H9 (cell line): ENCODE results near the gene PARVB. TPM values are rescaled to one million over a fixed set of nuclear protein-coding genes. Genes with fewer than 3 reads are reported as not detected.
A peak's percentile ranks its signal among the peaks of the same experiment; 100 is the strongest.

ENCODE experiments used
- DNase-seq: peaks from one replicate; pipeline ENCODE4 v3.0.0-alpha.2; 2017
- H2AFZ ChIP-seq: one replicate; pipeline ENCODE4 v1.6.1; 2013; ENCODE audit warnings: mild to moderate bottlenecking, low read length, control low read depth, moderate library complexity
- H2AK5ac ChIP-seq: 2 replicates; pipeline ENCODE4 v1.6.1; 2013; ENCODE audit warnings: low read length, control low read depth, mixed read lengths; ENCODE audit not compliant: insufficient read length
- H2BK120ac ChIP-seq: one replicate; pipeline ENCODE4 v1.6.1; 2013; ENCODE audit warnings: low read depth, mild to moderate bottlenecking, low read length, control low read depth, inconsistent platforms; ENCODE audit not compliant: poor library complexity, severe bottlenecking
- H2BK12ac ChIP-seq: 2 replicates; pipeline ENCODE4 v1.6.1; 2013; ENCODE audit warnings: low read length, control low read depth, mixed read lengths, low read depth; ENCODE audit not compliant: insufficient read length
- H2BK15ac ChIP-seq: 2 replicates; pipeline ENCODE4 v1.6.1; 2013; ENCODE audit warnings: low read depth, low read length, control low read depth
- H2BK20ac ChIP-seq: one replicate; pipeline ENCODE4 v1.6.1; 2013; ENCODE audit warnings: low read depth, mild to moderate bottlenecking, low read length, control low read depth, inconsistent platforms; ENCODE audit not compliant: poor library complexity, severe bottlenecking
- H2BK5ac ChIP-seq: 2 replicates; pipeline ENCODE4 v1.6.1; 2013; ENCODE audit warnings: low read length, control low read depth, mixed read lengths; ENCODE audit not compliant: insufficient read length
- H3K14ac ChIP-seq: 2 replicates; pipeline ENCODE4 v1.6.1; 2013; ENCODE audit warnings: low read length, control low read depth; ENCODE audit not compliant: insufficient read depth
- H3K18ac ChIP-seq: 2 replicates; pipeline ENCODE4 v1.6.1; 2013; ENCODE audit warnings: low read depth, mild to moderate bottlenecking, mixed read lengths, low read length, control low read depth; ENCODE audit not compliant: insufficient read length
- H3K23ac ChIP-seq: 2 replicates; pipeline ENCODE4 v1.6.1; 2013; ENCODE audit warnings: low read length, control low read depth, mixed read lengths, low read depth; ENCODE audit not compliant: insufficient read length
- H3K23me2 ChIP-seq: 2 replicates; pipeline ENCODE4 v1.6.1; 2013; ENCODE audit warnings: low read depth, mild to moderate bottlenecking, mixed read lengths, low read length, control low read depth; ENCODE audit not compliant: insufficient read length, poor library complexity, severe bottlenecking
- H3K27ac ChIP-seq: 2 replicates; pipeline ENCODE4 v1.5.1; 2013; ENCODE audit warnings: low read length, control low read depth, mixed read lengths, low read depth; ENCODE audit not compliant: insufficient read length
- H3K27me3 ChIP-seq: 2 replicates; pipeline ENCODE4 v1.6.1; 2013; ENCODE audit warnings: low read length, control low read depth, inconsistent platforms; ENCODE audit not compliant: insufficient read depth
- H3K4ac ChIP-seq: 2 replicates; pipeline ENCODE4 v1.6.1; 2013; ENCODE audit warnings: low read depth, mild to moderate bottlenecking, control low read depth, inconsistent platforms, low read length, moderate library complexity
- H3K4me1 ChIP-seq: 2 replicates; pipeline ENCODE4 v1.6.1; 2013; ENCODE audit warnings: low read length, control low read depth, inconsistent platforms; ENCODE audit not compliant: insufficient read depth
- H3K4me2 ChIP-seq: 2 replicates; pipeline ENCODE4 v1.6.1; 2013; ENCODE audit warnings: low read length, control low read depth, mixed read lengths; ENCODE audit not compliant: insufficient read length, insufficient read depth
- H3K56ac ChIP-seq: 2 replicates; pipeline ENCODE4 v1.6.1; 2013; ENCODE audit warnings: low read depth, mild to moderate bottlenecking, mixed read lengths, low read length, control low read depth; ENCODE audit not compliant: insufficient read length
- H3K79me1 ChIP-seq: 2 replicates; pipeline ENCODE4 v1.6.1; 2013; ENCODE audit warnings: low read depth, mild to moderate bottlenecking, moderate library complexity, low read length, control low read depth, inconsistent platforms; ENCODE audit not compliant: insufficient read depth, poor library complexity, severe bottlenecking
- H3K79me2 ChIP-seq: 2 replicates; pipeline ENCODE4 v1.6.1; 2013; ENCODE audit warnings: low read length, control low read depth, inconsistent platforms; ENCODE audit not compliant: insufficient read depth
- H3K9ac ChIP-seq: 2 replicates; pipeline ENCODE4 v1.6.1; 2013; ENCODE audit warnings: low read length, control low read depth, mixed read lengths; ENCODE audit not compliant: insufficient read length; ENCODE audit errors: extremely low read depth
- H3K9me3 ChIP-seq: one replicate; pipeline ENCODE4 v1.6.1; 2013; ENCODE audit warnings: low read depth, low read length, inconsistent platforms; ENCODE audit not compliant: control insufficient read depth
- H3T11ph ChIP-seq: one replicate; pipeline ENCODE4 v1.6.1; 2013; ENCODE audit warnings: mild to moderate bottlenecking, low read length, control low read depth, inconsistent platforms
- H4K20me1 ChIP-seq: one replicate; pipeline ENCODE4 v1.6.1; 2013; ENCODE audit not compliant: control insufficient read depth, insufficient read length, insufficient read depth
- H4K5ac ChIP-seq: 2 replicates; pipeline ENCODE4 v1.6.1; 2013; ENCODE audit warnings: low read depth, mild to moderate bottlenecking, mixed read lengths, low read length, control low read depth; ENCODE audit not compliant: insufficient read length
- H4K8ac ChIP-seq: replicated peaks from 2 replicates; pipeline ENCODE4 v1.6.1; 2013; ENCODE audit warnings: low read length, control low read depth, mixed read lengths, low read depth; ENCODE audit not compliant: insufficient read length
- H4K91ac ChIP-seq: 2 replicates; pipeline ENCODE4 v1.6.1; 2013; ENCODE audit warnings: low read depth, mild to moderate bottlenecking, moderate library complexity, mixed read lengths, low read length, control low read depth; ENCODE audit not compliant: insufficient read length
- H3K27ac Mint-ChIP-seq, 3 experiments: 2 replicates in 2 of 3; 3 replicates in 1 of 3; pipeline ENCODE4 v1.8.0; 2020 to 2021; ENCODE audit warnings: mixed read lengths in 3 of 3, mild to moderate bottlenecking in 1 of 3, moderate library complexity in 1 of 3
- H3K27me3 Mint-ChIP-seq: 2 replicates; pipeline ENCODE4 v1.8.0; 2021; ENCODE audit warnings: low read depth, mild to moderate bottlenecking, moderate library complexity, mixed read lengths
- H3K36me3 Mint-ChIP-seq, 3 experiments: 2 replicates in 2 of 3; 3 replicates in 1 of 3; pipeline ENCODE4 v1.8.0; 2020 to 2021; ENCODE audit warnings: low read depth in 3 of 3, mixed read lengths in 3 of 3; ENCODE audit not compliant: insufficient read depth in 1 of 3
- H3K4me1 Mint-ChIP-seq, 2 experiments: 2 replicates each; pipeline ENCODE4 v1.8.0; 2020; ENCODE audit warnings: mixed read lengths in 2 of 2
- H3K4me3 Mint-ChIP-seq, 2 experiments: 2 replicates in 1 of 2; 3 replicates in 1 of 2; pipeline ENCODE4 v1.8.0; 2020 to 2021; ENCODE audit warnings: mild to moderate bottlenecking in 2 of 2, mixed read lengths in 2 of 2, moderate library complexity in 1 of 2
- H3K9me3 Mint-ChIP-seq, 2 experiments: 2 replicates in 1 of 2; 3 replicates in 1 of 2; pipeline ENCODE4 v1.8.0; 2020; ENCODE audit warnings: mild to moderate bottlenecking in 2 of 2, mixed read lengths in 2 of 2, moderate library complexity in 1 of 2
- CTCF ChIP-seq: fragments of 200-600 bp; sonication (generic); conservative IDR thresholded peaks from 3 replicates; pipeline ENCODE4 v1.8.0; 2021; ENCODE audit warnings: antibody characterized with exemption, mild to moderate bottlenecking
- WGBS: extraction: QIAGEN DNeasy Blood & Tissue Kit; methylation state at CpG from one replicate; pipeline ENCODE4 v1.1.7; 2013; ENCODE audit warnings: missing lambda C conversion rate, low lambda C conversion rate, mixed read lengths; ENCODE audit not compliant: insufficient read length; ENCODE audit errors: extremely low coverage; 5-methylcytosine and 5-hydroxymethylcytosine counted together
- total RNA-seq: library from RNA; stranded (reverse); gene quantifications from 2 replicates; pipeline ENCODE4 v1.2.1, GENCODE V29; 2021

The PARVB gene
- total RNA-seq, 1 experiment from 2014 or later = 15.6 TPM

- no peak for TF ChIP-seq CTCF
- H3K9me3 Mint-ChIP-seq = no peaks in the 10 kb centered on the region
- Histone ChIP-seq H2BK12ac (no peak overlapping the region), H2AFZ (no peak overlapping the region), H4K5ac (no peak overlapping the region), H3T11ph (no peak overlapping the region), H2AK5ac (no peak overlapping the region), H2BK5ac (no peak overlapping the region), H3K14ac (peak overlapping the region; percentile 14; the same call in 1 of the 2 replicates), H4K8ac (no peak overlapping the region), H4K91ac (no peak overlapping the region), H3K79me1 (no peaks in the 10 kb centered on the region), H3K23me2 (peaks cover 3% of the 10 kb centered on the region), H2BK20ac (no peak overlapping the region), H3K27ac (no peak overlapping the region), H3K56ac (no peak overlapping the region), H3K18ac (no peak overlapping the region), H3K79me2 (no peaks in the 10 kb centered on the region), H3K9ac (no peak overlapping the region), H3K27me3 (no peaks in the 10 kb centered on the region), H3K4me1 (peaks cover 3% of the 10 kb centered on the region; the same call in 1 of the 2 replicates), H3K9me3 (no peaks in the 10 kb centered on the region), H3K23ac (no peak overlapping the region), H3K4ac (no peak overlapping the region), H2BK15ac (no peak overlapping the region), H3K4me2 (no peak overlapping the region), H2BK120ac (no peak overlapping the region), H4K20me1 (no peaks in the 10 kb centered on the region)
- DNase-seq = no peak
- H3K27ac Mint-ChIP-seq = peak overlapping the region in 1 of 3 experiments; percentile 1; a peak in 1 of 7 replicates
- WGBS = no CpG with 5 or more reads among the region's 8 CpGs
- peaks cover 32 to 47% of the 10 kb centered on the region in 2 experiments for H3K4me1 Mint-ChIP-seq
- H3K4me3 Mint-ChIP-seq = no peak overlapping the region
- no peaks in the 10 kb centered on the region; a peak in 2 of 7 replicates for H3K36me3 Mint-ChIP-seq
- no peaks in the 10 kb centered on the region for H3K27me3 Mint-ChIP-seq
These were observed 134.7 kb downstream of the PARVB start for GRCh38 chr22:44158816-44159215.
